SIG-M5 (cell line): Measurements from ENCODE around the gene SETD2.

Source experiments
- DNase-seq: peaks from one replicate; lab custom pipeline; 2025; lab: John Stamatoyannopoulos, UW

The SETD2 gene

DNA sequence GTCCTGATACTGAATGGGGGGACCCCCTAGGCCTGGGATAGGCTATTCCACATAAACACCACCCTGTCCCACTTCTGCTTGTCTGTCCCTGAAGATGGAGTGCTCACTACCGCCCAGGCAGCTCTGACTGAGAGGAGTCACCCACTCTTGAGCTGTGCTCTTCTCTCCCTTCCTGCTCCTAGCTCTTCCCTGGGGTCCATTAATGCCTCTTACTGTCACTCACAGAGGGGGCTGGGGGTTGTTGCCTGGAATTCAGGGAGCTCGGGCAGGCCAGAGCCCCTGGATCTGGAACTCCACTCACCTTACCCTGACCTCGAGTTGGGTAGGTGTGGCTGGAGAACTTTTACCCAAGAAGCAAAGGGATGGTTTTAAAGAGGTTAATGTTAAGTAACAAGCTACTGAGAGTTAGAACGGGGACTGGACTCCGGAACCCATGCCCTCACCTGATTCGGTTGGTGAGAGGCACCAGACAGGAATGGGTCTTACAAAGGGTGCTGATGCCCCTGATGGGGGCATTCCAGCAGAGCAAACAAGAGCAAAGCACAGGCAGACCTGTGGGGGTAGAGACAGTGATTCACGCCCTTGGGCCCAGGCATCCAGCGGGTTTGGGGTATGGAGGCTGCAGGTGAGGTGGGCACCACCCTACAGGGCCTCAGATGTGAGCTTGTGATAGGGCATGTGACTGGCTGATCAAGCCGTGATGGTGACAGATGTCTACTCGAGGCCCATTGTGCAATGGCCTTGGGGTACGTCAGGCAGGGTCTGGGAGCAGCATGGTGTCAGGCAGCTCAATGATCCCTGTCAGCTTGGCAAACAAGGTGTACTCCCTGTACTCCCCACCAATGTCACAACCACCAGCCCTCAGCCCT lies 179.1 kb downstream of the SETD2 start:
- DNase-seq, result no peak

DNA sequence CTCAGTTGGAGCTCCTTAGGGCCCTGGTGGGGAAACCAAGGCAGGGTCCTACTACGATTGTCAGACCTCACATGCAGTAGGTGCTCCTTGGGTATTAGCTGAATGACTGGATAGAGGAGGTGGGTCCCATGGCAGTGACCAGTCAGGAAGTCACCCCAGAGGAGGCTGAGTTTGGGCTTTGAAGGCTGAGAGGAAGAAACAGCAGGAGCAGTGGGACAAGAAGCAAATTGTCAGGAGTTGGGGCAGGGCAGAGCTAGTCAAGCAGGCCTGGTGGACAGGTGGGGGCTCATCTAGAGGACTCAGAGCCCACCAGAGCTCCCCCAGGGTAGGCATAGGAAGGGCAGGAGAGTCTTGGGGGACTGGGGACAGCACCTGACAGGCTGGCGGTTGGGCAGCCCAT lies 181.4 kb downstream of the SETD2 start:
- DNase-seq, result no peak

DNA sequence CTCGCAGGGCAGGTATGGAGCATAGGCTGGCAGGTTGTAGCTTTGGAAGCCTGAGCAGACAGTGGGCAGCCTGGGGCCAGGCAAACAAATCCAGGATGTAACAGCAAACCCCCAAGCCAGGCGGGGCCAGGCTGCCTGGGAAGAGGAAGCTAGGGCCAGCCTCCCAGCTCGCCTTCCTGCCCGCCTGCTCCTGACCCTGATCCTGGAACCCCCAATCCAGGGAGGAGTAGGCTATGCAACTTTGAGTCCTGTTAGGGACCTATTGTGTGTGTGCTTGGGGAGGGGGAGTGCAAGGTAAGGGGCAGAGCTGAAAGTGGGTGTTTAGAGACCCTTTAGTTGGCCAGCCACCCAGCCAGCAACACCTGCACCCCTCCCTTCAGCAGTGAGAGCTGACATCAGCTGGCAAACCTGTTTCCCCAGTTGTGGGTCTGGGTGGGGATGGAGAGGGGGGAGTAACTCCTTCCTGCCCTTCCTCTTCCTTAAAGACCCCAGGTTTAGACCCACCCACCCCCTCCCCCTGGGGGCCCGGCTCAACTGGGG lies 181.9 kb downstream of the SETD2 start:
- DNase-seq, result no peak

DNA sequence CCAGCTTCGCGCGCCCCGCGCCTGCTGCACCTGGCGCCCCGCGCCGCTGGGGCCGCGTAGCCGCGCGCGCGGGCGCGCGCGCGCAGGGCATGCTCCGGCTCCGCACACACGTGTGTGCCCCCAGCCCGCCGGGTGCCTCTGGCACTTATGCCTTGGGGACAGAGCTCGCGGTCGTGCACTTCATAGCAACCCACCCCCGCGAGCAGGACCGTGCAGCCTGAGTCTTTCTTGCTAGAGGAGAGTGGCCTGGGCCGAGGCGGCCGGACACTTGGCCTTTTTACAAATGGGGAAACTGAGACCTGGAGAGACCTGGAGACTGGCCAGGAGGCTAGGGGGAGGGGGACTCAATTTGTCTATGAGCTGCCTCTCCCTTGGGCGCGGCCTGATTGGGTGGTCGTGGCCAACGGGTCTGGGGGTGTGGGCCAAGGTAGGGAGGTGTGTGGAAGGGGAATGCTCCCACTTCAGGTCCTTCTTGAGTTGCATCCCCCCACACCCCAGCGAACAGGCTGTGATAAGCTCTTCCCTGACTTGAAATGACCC lies 183.9 kb downstream of the SETD2 start:
- no peak for DNase-seq

DNA sequence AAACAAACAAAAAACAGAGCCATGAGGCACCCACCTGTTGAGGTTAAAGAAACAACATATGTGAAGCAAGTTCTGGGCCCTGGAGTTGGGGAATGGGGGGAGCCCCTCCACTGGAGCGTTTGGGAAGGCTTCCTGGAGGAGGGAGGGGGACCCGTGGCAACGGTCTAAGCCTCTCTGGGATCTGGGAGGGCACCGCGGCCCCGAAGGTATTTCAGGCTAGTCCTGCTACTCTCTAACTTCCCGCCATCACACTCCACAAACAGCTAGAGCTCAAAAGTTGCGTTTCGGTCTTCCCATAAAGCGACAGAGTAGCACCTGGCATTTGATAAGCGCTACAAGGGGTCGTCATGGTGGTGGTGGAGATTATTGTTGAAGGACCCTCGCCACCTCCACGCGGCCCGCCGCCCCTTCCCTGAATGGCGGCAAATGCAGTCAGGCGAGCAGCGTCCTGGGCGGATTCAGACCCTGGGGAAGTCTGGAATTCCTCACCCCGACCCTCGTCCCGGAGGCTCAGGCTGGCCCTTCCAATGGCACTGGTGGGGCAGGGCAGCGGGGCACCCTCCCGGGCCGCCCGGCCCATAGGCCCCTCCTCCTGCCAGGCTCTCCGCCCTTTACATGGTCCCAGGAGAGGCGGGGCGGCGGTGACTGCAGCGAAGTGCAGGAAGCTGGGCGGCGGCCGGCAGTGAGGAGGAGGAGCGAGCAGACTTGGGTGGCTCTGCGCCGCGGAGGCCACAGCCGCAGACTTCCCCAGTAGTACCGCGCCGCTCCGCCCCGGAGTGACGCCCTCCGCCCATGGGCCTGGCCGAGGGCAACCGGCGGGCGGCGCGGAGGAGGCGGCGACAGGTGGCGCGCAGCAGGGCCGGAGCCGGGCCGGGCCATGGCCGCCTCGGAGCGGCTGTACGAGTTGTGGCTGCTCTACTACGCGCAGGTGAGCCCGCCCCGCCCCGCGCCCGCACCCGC lies 184.6 kb downstream of the SETD2 start, which contains the start of gene NBEAL2:
TSS of gene NBEAL2 (plus strand) at position 682 of the 960 bp plus-strand sequence. CDS start at position 878, 196 bp downstream.
- peak; percentile 92 for DNase-seq

DNA sequence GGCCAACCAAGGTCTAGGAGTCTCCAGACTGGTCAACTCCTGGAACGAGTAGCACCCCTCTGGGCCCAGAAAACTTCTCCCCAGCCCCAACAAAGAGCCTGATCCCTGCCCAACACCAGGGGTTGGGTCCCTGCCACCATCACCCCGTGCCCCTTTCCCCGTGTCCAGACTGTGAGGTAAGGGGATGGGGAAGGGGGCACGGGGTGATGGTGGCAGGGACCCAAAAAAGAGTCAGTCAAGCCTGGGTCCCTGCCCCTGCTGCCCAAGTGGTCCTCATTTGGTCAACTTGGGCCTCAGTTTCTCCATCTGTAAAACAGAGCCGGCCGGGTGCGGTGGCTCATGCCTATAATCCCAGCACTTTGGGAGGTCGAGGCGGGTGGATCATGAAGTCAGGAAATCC lies 185.5 kb downstream of the SETD2 start:
- no peak for DNase-seq

DNA sequence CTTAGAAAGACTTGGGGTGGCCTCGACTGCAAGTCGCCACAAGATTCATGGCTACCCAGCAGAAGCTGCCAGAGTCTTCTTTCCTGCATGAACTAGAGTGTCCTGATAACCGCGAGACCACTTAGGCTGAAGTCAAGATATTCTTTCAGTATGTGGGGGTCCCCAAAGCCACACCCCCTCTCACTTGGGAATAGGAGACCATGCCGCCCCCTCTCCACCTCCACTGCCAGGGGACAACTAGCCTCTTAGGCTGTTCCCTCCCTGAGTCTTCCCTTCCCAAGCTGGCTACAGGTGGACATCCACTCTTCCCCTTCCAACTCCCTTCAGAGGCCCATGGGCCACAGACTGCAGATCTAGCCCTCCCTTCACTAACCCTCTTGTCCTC lies 186.1 kb downstream of the SETD2 start:
- DNase-seq, result no peak

DNA sequence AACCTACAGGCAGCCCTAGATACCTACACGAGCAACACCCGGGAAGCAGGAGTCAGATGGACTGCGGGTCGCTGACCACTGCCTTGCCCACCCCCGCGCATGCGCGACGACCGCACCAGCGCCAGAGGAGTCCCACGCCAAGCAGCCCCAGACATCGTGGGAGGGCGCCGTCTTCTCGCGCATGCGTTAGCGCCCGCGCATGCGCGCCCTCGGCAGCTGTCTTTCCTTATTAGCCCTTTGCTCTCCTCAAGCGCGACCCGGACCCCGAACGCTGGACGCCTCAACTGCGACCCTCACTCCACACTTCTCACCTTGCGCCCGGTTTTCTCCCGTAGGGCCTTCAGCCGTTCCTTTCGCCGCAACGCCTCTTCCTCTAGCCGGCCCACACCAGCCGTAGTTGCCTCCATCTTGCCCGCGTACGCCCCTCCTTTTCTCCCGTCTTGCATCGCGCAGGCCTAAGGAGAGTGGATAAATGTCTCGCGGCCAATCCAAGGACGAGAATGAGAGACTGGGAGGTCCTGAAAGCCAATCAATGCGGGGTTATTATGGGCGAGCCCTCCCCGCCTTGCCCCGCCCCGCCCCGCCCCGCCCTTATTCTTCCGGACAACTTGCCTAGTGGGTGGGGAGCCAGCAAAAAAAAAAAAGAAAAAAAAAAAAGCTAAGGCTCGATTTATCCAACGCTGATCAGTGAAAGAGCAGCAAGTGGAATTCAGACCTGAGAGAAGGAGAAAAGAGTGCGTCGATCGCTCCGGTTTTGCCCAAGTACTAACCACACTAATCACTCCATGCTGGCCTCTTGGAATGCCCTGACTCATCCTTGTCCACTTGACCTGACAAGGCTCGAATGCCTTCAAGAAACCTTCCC lies 187.4 kb downstream of the SETD2 start, which contains the start of gene CCDC12:
TSS of gene CCDC12 (minus strand) at position 420 of the 865 bp plus-strand sequence. CDS start at position 407, 13 bp downstream.
- DNase-seq, result peak; percentile 97

DNA sequence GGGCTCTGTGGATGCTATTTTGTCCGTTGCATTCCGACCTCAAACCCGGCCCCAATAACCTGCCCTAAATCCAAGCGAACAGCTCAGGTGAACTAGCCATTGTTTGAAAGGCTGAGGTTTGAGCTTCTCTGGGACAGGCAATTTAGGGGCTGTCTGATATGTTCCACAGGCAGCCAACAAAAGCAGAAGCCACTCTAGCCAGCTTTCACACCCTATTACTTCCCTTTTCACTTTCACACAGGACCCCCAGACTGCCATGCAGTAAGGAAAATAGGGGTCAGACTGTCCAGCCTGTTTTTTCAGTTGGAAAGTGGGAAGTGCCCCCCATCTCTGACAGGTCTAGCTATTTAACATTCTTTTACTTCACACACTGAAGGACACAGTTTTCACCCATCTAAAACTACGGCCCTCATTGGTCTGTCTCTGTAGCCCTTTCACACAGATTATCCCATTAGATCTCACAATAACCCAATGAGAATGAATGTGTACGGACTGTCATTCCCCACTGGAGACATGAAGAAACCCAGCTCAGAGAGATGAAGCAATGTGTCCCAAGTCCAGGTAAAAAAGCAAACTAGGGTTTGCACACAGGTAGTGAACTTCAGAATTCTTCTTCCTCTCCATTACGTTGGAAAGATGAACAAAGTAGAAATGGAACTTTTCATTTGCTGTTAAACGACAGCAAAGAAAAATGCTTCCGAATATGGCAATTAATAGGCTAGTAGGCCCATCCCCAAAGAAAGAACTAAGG lies 189.3 kb downstream of the SETD2 start:
- no peak for DNase-seq

DNA sequence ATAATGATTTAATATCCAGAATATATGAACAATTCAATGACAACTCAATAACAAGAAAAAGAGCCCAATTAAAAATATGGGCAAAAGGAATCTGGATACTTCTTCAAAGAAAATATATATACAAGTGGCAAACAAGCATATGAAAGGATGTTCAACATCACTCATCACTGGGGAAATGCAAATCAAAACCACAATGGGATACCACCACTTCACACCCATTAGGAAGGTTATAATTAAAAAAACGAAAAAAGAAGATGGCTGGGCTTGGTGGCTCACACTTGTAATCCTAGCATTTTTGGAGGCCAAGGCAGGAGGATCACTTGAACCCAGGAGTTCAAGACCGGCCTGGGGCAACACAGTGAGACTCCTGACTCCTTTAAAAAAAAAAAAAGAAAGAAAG lies 191.5 kb downstream of the SETD2 start:
- no peak for DNase-seq

DNA sequence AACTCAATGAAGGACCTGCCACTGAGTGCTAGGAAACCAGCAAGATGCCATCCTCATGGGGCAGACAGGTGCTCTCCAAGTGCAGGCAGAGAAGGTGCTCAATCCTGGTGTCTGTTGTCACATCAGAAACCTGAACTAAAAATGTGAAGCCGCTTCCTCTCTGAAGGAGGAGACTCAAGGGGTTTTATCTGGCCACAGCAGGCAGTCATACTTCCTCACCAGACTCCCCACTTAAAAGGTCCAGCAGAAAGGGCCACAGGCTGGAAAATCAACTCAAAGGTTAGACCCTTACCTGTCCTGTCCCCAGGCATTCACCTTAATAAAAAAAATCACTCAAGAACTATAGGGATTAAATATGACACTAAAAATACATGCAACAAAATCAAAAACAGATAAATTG lies 192.2 kb downstream of the SETD2 start:
- DNase-seq, result no peak

DNA sequence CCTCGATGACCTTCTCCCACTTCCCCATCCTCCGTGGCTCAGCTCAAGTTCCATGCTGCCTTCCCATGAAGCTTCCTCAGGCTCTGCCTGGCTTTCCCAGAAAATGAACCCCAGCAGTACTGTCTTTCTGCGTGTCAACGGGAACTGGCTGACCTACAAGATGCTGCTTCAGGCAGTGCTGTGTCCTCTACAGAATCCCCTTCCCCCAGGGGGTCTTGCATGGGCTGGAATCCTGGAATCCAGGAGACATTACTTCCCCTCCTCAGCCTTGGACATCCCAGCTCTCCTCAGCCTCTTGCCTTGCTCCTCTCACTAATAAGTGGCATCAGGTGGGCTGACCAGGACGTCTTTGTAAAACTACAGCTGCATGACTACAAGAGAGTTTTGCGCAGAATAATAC lies 192.8 kb downstream of the SETD2 start:
- DNase-seq, result no peak

DNA sequence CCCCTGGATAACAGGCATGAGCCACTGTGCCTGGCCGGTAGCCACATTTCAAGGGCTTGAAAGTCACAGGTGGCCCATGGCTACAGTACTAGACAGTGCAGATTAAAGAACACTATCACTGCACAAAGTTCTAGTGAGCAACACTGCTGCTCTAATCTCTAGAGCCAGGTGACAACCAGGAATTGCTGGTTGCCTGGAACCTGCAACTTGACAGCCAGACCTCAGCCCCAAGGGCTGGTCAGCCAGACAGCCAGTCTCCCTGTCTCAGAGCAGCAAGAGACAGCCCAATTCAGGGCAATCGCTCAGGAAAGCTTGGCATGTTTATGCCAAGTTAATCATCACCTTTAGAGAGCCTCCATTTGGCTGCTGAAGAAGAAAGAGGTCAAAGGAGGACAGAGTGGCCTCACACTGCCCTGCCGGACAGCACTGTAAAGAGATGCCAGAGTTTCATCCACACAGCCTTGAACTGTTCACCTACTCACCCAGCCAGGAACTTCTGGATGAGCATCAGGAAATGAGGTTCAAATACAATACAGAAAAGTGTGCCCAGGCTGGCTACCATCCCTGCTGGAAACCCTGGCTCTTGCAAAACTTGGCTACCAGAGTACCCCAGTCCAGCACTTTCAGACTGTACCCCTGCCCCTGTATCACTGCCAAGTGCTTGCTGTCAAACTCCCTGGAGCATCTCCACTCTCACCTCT lies 193.4 kb downstream of the SETD2 start:
- no peak for DNase-seq

DNA sequence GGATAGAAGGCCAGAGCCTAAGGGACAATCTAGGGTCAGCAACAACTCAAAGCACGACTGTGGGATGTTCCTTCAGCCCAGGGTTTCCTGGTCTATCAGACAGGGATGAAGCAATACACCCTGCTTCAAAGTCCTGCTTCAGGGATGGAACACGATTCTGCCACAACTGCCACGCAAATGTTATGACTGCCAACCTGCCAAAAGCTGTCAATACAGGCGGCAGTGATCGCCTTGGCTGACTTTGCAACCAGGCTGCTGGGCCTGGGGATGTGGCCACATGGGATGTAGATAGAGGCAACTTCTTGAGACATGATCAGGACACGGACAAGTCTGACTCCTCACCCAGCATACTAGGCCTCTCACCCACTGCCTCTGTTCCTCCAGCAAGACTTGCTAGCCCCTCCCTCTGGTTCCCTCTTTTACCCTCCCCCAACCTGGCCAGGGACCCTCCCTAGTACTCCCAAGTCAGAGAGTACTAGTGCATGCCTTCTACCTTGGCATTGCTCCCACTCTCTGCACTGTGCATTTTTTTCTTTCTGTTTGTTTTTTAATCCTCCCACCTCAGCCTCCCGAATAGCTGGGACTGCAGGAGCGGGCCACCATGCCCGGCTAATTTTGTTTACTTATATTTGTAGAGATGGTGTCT lies 195.0 kb downstream of the SETD2 start:
- DNase-seq, result no peak

DNA sequence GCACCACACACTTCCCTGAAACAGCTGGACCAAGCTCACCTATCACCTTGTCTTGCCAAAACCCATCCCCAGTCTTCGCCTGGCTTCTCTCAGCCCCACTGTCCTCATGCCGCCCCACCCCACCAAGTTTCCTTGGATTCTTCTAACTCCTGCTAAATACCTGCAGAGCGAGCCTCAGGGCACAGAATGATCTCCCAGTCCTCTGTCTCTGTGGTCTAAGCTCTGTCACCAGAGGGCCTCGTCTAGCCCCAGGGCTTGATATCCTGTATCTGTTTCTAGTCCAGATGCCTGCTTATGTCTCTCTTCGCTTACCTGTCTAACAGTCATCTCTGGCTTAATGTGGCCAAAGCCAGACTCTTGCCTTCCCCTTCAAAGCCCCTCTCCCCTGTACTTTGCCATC lies 197.1 kb downstream of the SETD2 start:
- no peak for DNase-seq
